Prostate gland (tissue), 2 donors: ENCODE results near the gene RNF123. TPM values are rescaled to one million over a fixed set of nuclear protein-coding genes. Genes with fewer than 3 reads are reported as not detected.
"Not testable (repeated sequence)": the region's sequence is repeated elsewhere in the genome, so short reads cannot be mapped to it uniquely, and the experiment has no call there.

Source experiments
- DNase-seq: peaks from one replicate; pipeline ENCODE4 v3.0.0-alpha.2; 2019; ENCODE audit warnings: low spot score
- H3K27ac ChIP-seq, 2 donors: fragments of 200-600 bp; sonication (generic); 2 replicates each; pipeline ENCODE4 v1.5.1; 2017 to 2019
- H3K27me3 ChIP-seq: fragments of 200-600 bp; sonication (generic); replicated peaks from 2 replicates; pipeline ENCODE4 v1.5.1; 2019; ENCODE audit not compliant: insufficient read depth
- H3K36me3 ChIP-seq, 2 donors: fragments of 200-600 bp; sonication (generic); 1 replicate in 1 of 2; 2 replicates in 1 of 2; pipeline versions ENCODE4 v1.5.1 to v1.8.1; 2017 to 2019
- H3K4me1 ChIP-seq: fragments of 200-600 bp; sonication (generic); replicated peaks from 2 replicates; pipeline ENCODE4 v1.5.1; 2019
- H3K4me3 ChIP-seq, 2 donors: fragments of 200-600 bp; sonication (generic); 2 replicates each; pipeline ENCODE4 v1.5.1; 2017 to 2019
- H3K9me3 ChIP-seq: fragments of 200-600 bp; sonication (generic); 2 replicates; pipeline ENCODE4 v1.5.1; 2017
- POLR2A ChIP-seq: fragments of 450-650 bp; IDR thresholded peaks from one replicate; pipeline ENCODE4 v1.6.1; 2016; ENCODE audit warnings: antibody characterized with exemption, mild to moderate bottlenecking
- POLR2AphosphoS5 ChIP-seq: sonication (generic); formaldehyde crosslinking; IDR thresholded peaks from one replicate; pipeline ENCODE4 v1.6.1; 2017; ENCODE audit warnings: antibody characterized with exemption
- WGBS: methylation state at CpG from one replicate; pipeline ENCODE4 v1.1.5; 2018; 5-methylcytosine and 5-hydroxymethylcytosine counted together
- intact Hi-C: fragments of 100-400 bp; cut with DNase I; formaldehyde crosslinking; loops from one replicate; pipeline ENCODE4 v1.14.2; 2022
- total RNA-seq, 2 donors: library from RNA; depleted of rRNA; stranded (reverse); fragments of >200 nt; gene quantifications; one replicate each; pipeline ENCODE4 v1.1.0, GENCODE V29; 2016
- TF ChIP-seq, protein P1 (sequence below), 4 experiments: fragments of 200-600 bp in 2 of 4; fragments of 450-650 bp in 2 of 4; sonication (generic) in 2 of 4; IDR thresholded peaks; 1 replicate in 3 of 4; 2 replicates in 1 of 4; pipeline ENCODE4 v1.5.1; 2016 to 2019; ENCODE audit warnings: antibody characterized with exemption in 4 of 4, mild to moderate bottlenecking in 2 of 4, moderate library complexity in 2 of 4

Gene RNF123
- total RNA-seq, 2 donors from 2014 or later, result 24.9 to 58.3 TPM

- H3K27me3 ChIP-seq, result no peaks in the 10 kb centered on the region
- H3K36me3 ChIP-seq, result no peaks in the 10 kb centered on the region
- H3K4me3 ChIP-seq, result no peak overlapping the region
- no peak for DNase-seq
- no peak overlapping the region for H3K27ac ChIP-seq
- 26% methylated on average over 2 of the region's 2 CpGs for WGBS
- TF ChIP-seq POLR2A (no peak), POLR2AphosphoS5 (peak; percentile 81)
- TF ChIP-seq, protein P1, sequence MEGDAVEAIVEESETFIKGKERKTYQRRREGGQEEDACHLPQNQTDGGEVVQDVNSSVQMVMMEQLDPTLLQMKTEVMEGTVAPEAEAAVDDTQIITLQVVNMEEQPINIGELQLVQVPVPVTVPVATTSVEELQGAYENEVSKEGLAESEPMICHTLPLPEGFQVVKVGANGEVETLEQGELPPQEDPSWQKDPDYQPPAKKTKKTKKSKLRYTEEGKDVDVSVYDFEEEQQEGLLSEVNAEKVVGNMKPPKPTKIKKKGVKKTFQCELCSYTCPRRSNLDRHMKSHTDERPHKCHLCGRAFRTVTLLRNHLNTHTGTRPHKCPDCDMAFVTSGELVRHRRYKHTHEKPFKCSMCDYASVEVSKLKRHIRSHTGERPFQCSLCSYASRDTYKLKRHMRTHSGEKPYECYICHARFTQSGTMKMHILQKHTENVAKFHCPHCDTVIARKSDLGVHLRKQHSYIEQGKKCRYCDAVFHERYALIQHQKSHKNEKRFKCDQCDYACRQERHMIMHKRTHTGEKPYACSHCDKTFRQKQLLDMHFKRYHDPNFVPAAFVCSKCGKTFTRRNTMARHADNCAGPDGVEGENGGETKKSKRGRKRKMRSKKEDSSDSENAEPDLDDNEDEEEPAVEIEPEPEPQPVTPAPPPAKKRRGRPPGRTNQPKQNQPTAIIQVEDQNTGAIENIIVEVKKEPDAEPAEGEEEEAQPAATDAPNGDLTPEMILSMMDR (IDR thresholded peaks at IDR 0.05), result peak in 1 of 4 experiments; percentile 7
- intact Hi-C loops, result no loop called here
- no peaks in the 10 kb centered on the region for H3K4me1 ChIP-seq
- H3K9me3 ChIP-seq, result no peaks in the 10 kb centered on the region
Measured at GRCh38 chr3:49745986-49746385, 56.6 kb downstream of the RNF123 start.

- Histone ChIP-seq H3K27me3 (no peaks in the 10 kb centered on the region), H3K36me3 (no peaks in the 10 kb centered on the region), H3K27ac (no peak overlapping the region), H3K4me1 (no peaks in the 10 kb centered on the region), H3K9me3 (no peaks in the 10 kb centered on the region), H3K4me3 (no peak overlapping the region)
- WGBS, result 76% methylated on average over 13 of the region's 13 CpGs
- intact Hi-C loops, result no loop called here
- DNase-seq, result no peak
- TF ChIP-seq POLR2AphosphoS5 (no peak), POLR2A (no peak)
- TF ChIP-seq, protein P1 (IDR thresholded peaks at IDR 0.05), result no peak
Measured at GRCh38 chr3:49747792-49748480, 58.6 kb downstream of the RNF123 start.

DNA sequence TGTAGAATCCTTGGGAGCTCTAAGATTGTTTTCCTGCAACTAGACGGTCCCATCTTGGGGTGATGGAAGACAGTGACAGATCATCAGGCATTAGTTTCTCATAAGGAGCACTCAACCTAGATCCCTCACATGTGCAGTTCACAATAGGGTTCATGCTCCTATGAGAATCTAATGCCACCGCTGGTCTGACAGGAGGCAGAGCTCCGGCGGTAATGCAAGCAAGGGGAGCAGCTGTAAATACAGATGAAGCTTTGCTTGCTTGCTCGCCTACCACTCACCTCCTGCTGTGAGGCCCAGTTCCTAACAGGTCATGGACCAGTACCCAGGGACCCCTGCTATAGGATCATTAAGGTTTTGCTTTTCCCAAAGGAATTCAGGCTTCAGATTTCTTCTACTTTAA, 59.5 kb downstream of the RNF123 start:
- 71% methylated on average over 5 of the region's 5 CpGs for WGBS
- intact Hi-C loops, H3K27me3 ChIP-seq, H3K9me3 ChIP-seq, H3K27ac ChIP-seq, DNase-seq, H3K4me1 ChIP-seq, H3K4me3 ChIP-seq, H3K36me3 ChIP-seq: not testable (repeated sequence)

DNA sequence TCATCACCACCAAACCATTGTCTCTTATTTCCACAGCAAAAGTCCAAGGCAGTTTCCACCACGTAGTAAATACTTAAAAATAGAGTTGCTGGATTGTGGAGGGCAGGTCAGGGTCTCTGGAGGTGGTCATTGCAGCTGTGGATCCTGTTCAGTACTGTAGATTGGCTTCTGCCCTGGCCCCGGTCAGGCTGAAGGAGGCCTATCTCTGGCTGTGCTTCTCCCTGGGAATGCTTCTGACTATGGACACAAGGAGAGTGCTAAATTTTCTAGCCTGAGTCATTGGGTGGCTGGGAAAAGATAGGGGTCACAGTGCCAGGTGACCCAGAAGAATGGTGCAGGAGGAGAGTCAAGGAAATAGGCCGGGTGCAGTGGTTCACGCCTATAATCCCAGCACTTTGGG, 60.7 kb downstream of the RNF123 start:
- Histone ChIP-seq H3K27ac (no peak overlapping the region), H3K4me1 (peaks cover 7% of the 10 kb centered on the region), H3K27me3 (no peaks in the 10 kb centered on the region), H3K4me3 (no peak overlapping the region), H3K36me3 (no peaks in the 10 kb centered on the region), H3K9me3 (no peaks in the 10 kb centered on the region)
- TF ChIP-seq, protein P1 (IDR thresholded peaks at IDR 0.05), result no peak
- TF ChIP-seq POLR2A, result no peak
- no peak for TF ChIP-seq POLR2AphosphoS5
- intact Hi-C loops, result no loop called here
- 97% methylated on average over 4 of the region's 4 CpGs for WGBS
- DNase-seq, result no peak

- H3K27ac ChIP-seq, result no peak overlapping the region
- TF ChIP-seq, protein P1 (IDR thresholded peaks at IDR 0.05), result no peak
- TF ChIP-seq POLR2A (no peak), POLR2AphosphoS5 (no peak)
- WGBS, result 88% methylated on average over 4 of the region's 4 CpGs
Measured at GRCh38 chr3:49751501-49751900, 62.1 kb downstream of the RNF123 start.

More at GRCh38 chr3:49751501-49751900, 62.1 kb downstream of the RNF123 start:
- Histone ChIP-seq H3K27me3 (no peaks in the 10 kb centered on the region), H3K4me1 (peaks cover 7% of the 10 kb centered on the region), H3K4me3 (no peak overlapping the region), H3K9me3 (no peaks in the 10 kb centered on the region), H3K36me3 (no peaks in the 10 kb centered on the region)
- intact Hi-C loops, result no loop called here
- no peak for DNase-seq
